AG04449 (cell line): ENCODE results near the gene DEFB112.

Experiments used
- CTCF ChIA-PET: fragments of 350-600 bp; formaldehyde crosslinking; extraction: SDS; loops from one replicate; lab custom pipeline; 2021; ENCODE audit warnings: antibody characterized with exemption; lab: Yijun Ruan, JAX
- POLR2A ChIA-PET: fragments of 400-600, 350-600 bp; formaldehyde crosslinking; extraction: SDS; loops from one replicate; lab custom pipeline; 2020; ENCODE audit warnings: antibody characterized with exemption, inconsistent platforms; lab: Yijun Ruan, JAX
- DNase-seq: peaks from one replicate; pipeline ENCODE4 v3.0.0-alpha.2; 2010; ENCODE audit warnings: low read depth, low spot score
- H3K4me3 ChIP-seq: 2 replicates; pipeline ENCODE4 v1.5.1; 2011; ENCODE audit warnings: low read depth, mild to moderate bottlenecking, control low read depth, low read length
- CTCF ChIP-seq: IDR thresholded peaks from one replicate; pipeline ENCODE4 v1.5.1; 2011; ENCODE audit warnings: mild to moderate bottlenecking, moderate library complexity, low read length, control low read depth, inconsistent platforms; ENCODE audit not compliant: insufficient read depth; ENCODE audit errors: missing control alignments

Gene DEFB112

GRCh38 chr6:50091641-50092040 lies 41.9 kb upstream of the DEFB112 start:
- CTCF ChIA-PET = no interaction called here
- POLR2A ChIA-PET = no interaction called here
- DNase-seq = no peak
- no peak overlapping the region for H3K4me3 ChIP-seq
- no peak for TF ChIP-seq CTCF

- no peak overlapping the region for H3K4me3 ChIP-seq
- ChIA-PET POLR2A (no interaction called here), CTCF (no interaction called here)
- TF ChIP-seq CTCF = no peak
- DNase-seq = no peak
These were observed 40.2 kb upstream of the DEFB112 start for GRCh38 chr6:50089911-50090310.

- ChIA-PET POLR2A (no interaction called here), CTCF (interaction anchor here (1.2 kb wide), 1 partner anchor 58 kb away, joined by 3 read pairs; no protein-coding TSS in a partner anchor)
- TF ChIP-seq CTCF = no peak
- no peak overlapping the region for H3K4me3 ChIP-seq
- DNase-seq = peak; percentile 45
These were observed 37.7 kb upstream of the DEFB112 start for GRCh38 chr6:50087231-50087954.

DNA sequence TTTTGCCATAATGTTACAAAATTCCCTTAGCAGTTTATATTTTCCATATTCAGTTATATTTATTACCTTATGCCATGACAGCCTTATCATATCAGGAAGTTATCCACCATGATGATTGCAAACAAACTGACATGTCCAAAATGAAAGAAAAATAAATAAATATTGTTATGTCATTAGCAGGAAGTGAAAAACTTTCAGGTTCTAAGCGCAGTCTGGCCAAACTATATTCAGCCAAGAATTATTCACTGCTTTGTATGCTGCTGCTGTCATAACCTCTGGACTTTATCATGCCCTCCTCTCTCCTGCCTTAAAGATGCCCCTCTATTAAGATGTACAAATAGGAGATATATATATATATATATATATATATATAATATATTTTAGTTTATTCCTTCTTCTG lies 27.7 kb upstream of the DEFB112 start:
- ChIA-PET POLR2A (no interaction called here), CTCF (no interaction called here)
- DNase-seq = no peak

GRCh38 chr6:50076431-50076830 lies 26.7 kb upstream of the DEFB112 start:
- ChIA-PET POLR2A (no interaction called here), CTCF (no interaction called here)

More for the DNA sequence above, 27.7 kb upstream of the DEFB112 start:
- H3K4me3 ChIP-seq = no peak overlapping the region
- no peak for TF ChIP-seq CTCF

GRCh38 chr6:50071921-50072320 lies 22.2 kb upstream of the DEFB112 start:
- no peak overlapping the region for H3K4me3 ChIP-seq
- TF ChIP-seq CTCF = no peak
- ChIA-PET CTCF (no interaction called here), POLR2A (no interaction called here)
- DNase-seq = no peak

More at GRCh38 chr6:50076431-50076830, 26.7 kb upstream of the DEFB112 start:
- no peak for TF ChIP-seq CTCF
- no peak for DNase-seq
- H3K4me3 ChIP-seq = no peak overlapping the region
